ENCODE measurements around the gene VPS9D1.

The VPS9D1 gene, protein sequence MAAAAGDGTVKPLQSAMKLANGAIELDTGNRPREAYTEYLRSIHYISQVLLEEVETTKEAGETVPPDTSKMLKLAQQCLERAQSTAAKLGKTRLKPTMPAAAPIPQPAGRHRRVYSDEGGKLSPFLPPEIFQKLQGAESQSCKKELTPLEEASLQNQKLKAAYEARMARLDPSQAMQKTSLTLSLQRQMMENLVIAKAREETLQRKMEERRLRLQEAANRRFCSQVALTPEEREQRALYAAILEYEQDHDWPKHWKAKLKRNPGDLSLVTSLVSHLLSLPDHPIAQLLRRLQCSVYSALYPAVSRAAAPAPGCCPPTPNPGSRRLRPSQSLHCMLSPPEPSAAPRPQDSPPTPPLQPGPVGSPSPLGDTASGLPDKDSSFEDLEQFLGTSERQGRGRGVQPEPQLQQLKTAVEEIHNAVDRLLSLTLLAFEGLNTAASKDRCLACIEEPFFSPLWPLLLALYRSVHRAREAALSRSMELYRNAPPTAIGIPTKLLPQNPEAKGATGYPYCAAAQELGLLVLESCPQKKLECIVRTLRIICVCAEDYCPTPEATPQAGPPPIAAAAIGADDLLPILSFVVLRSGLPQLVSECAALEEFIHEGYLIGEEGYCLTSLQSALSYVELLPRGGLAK

GRCh38 chr16:89720813-89721545 lies at the start of gene VPS9D1, which contains the start of gene ZNF276:
Gene VPS9D1, minus strand, starts transcription at chr16:89720898. Its CDS starts 37 bp downstream, at chr16:89720861.
Gene ZNF276, plus strand, starts transcription at chr16:89721537. Its CDS starts 104 bp downstream, at chr16:89721641.
- POLR2A ChIA-PET (ENCODE audit: low non-redundant PET) = no interaction called here

GRCh38 chr16:89770367-89770766 lies 49.7 kb upstream of the VPS9D1 start:
- no peak for DNase-seq (ENCODE audit: low spot score)
- TF ChIP-seq, protein P1, sequence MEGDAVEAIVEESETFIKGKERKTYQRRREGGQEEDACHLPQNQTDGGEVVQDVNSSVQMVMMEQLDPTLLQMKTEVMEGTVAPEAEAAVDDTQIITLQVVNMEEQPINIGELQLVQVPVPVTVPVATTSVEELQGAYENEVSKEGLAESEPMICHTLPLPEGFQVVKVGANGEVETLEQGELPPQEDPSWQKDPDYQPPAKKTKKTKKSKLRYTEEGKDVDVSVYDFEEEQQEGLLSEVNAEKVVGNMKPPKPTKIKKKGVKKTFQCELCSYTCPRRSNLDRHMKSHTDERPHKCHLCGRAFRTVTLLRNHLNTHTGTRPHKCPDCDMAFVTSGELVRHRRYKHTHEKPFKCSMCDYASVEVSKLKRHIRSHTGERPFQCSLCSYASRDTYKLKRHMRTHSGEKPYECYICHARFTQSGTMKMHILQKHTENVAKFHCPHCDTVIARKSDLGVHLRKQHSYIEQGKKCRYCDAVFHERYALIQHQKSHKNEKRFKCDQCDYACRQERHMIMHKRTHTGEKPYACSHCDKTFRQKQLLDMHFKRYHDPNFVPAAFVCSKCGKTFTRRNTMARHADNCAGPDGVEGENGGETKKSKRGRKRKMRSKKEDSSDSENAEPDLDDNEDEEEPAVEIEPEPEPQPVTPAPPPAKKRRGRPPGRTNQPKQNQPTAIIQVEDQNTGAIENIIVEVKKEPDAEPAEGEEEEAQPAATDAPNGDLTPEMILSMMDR (conservative IDR thresholded peaks at IDR 0.05; ENCODE audit: low read depth) = no peak
- ChIA-PET CTCF (interaction anchor here (0.7 to 1.4 kb wide), 3 partner anchors 18 to 155 kb away, joined by 3 to 6 read pairs (median 3); no protein-coding TSS in a partner anchor), POLR2A (ENCODE audit: low non-redundant PET) (no interaction called here)
- H3K27ac ChIP-seq = no peak overlapping the region

More at GRCh38 chr16:89720813-89721545, at the start of gene VPS9D1, which contains the start of gene ZNF276:
- peak; percentile 67 for DNase-seq (ENCODE audit: low spot score)
- H3K27ac ChIP-seq = peak within 1 kb of the TSS; percentile 97
- CTCF ChIA-PET = interaction anchor here (1.0 to 1.2 kb wide), 2 partner anchors 15 to 21 kb away, joined by 3 read pairs; no protein-coding TSS in a partner anchor
- TF ChIP-seq, protein P1 (conservative IDR thresholded peaks at IDR 0.05; ENCODE audit: low read depth) = no peak

- POLR2A ChIA-PET (ENCODE audit: low non-redundant PET) = no interaction called here
- H3K27ac ChIP-seq = no peak overlapping the region
Measured at GRCh38 chr16:89765292-89765830, 44.7 kb upstream of the VPS9D1 start.

DNA sequence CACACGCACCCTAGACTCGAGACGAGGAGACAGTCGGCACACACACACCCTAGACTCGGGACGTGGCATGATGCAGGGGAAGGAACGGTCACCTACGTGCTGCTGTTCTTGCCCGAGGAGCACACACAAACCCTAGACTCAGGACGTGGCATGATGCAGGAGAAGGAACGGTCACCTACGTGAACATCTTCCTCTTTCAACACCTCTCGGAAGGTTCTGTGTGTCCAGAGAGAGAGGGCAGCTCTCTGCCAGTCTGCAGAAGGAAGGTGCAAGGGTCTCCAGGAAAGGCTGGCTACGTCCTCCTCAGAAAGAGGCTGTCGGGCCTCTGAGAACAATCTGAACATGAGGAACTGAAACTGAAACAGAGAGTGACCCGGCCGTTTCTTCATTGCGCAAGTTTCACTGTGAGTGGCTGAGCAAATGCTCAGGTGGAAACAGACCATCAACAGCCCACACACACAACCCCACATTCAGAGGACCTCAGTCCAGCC lies 44.1 kb upstream of the VPS9D1 start:
- ChIA-PET POLR2A (ENCODE audit: low non-redundant PET) (no interaction called here), CTCF (no interaction called here)
- TF ChIP-seq, protein P1 (conservative IDR thresholded peaks at IDR 0.05; ENCODE audit: low read depth) = no peak
- H3K27ac ChIP-seq = peak overlapping the region; percentile 15; the same call in 1 of the 2 replicates
- no peak for DNase-seq (ENCODE audit: low spot score)

More at GRCh38 chr16:89765292-89765830, 44.7 kb upstream of the VPS9D1 start:
- DNase-seq (ENCODE audit: low spot score) = no peak
- CTCF ChIA-PET = no interaction called here
- TF ChIP-seq, protein P1 (conservative IDR thresholded peaks at IDR 0.05; ENCODE audit: low read depth) = no peak

DNA sequence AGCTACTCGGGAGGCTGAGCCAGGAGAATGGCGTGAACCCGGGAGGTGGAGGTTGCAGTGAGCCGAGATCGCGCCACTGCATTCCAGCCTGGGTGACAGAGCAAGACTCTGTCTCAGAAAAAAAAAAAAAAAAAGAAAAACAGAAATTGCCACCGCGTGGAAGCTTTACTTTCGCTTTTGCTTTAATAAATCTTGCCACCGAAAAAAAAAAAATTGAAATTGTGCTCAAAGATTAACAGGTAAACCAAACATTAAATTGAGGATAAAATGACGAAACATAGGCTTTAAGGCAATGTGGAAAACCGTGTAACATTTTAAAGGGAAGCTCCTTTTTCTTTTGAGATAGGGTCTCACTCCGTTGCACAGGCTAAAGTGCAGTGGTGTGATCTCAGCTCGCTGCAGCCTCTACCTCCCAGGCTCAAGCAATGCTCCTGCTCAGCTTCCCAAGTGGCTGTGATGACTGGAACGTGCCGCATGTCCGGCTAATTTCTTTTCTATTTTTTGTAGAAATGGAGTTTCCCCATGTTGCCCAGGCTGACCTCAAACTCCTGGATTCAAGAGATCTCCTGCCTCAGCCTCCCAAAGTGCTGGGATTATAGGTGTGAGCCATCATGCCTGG lies 40.7 kb upstream of the VPS9D1 start:
- POLR2A ChIA-PET (ENCODE audit: low non-redundant PET) = no interaction called here
- no peak for DNase-seq (ENCODE audit: low spot score)
- TF ChIP-seq, protein P1 (conservative IDR thresholded peaks at IDR 0.05; ENCODE audit: low read depth) = no peak
- CTCF ChIA-PET = no interaction called here
- H3K27ac ChIP-seq = no peak overlapping the region
